Smooth muscle cell (in vitro differentiated cells): ENCODE measurements around the gene STAT3. TPM values are rescaled to one million over a fixed set of nuclear protein-coding genes. Genes with fewer than 3 reads are reported as not detected.

Experiments
- DNase-seq: peaks from one replicate; lab custom pipeline; 2025; ENCODE audit not compliant: unreplicated experiment; lab: John Stamatoyannopoulos, UW
- H2AFZ ChIP-seq: fragments of 200-600 bp; sonication (generic); 2 replicates; pipeline ENCODE4 v1.6.0; 2016; ENCODE audit warnings: antibody characterized with exemption, low read depth, mild to moderate bottlenecking
- H3F3A ChIP-seq: fragments of 200-600 bp; sonication (generic); 2 replicates; pipeline ENCODE4 v1.6.0; 2017; ENCODE audit warnings: antibody characterized with exemption, low read depth
- H3K27ac ChIP-seq: fragments of 200-600 bp; sonication (generic); 2 replicates; pipeline ENCODE4 v1.5.1; 2016; ENCODE audit warnings: low read depth, mild to moderate bottlenecking
- H3K27me3 ChIP-seq: fragments of 200-600 bp; sonication (generic); 2 replicates; pipeline ENCODE4 v1.6.1; 2016; ENCODE audit warnings: low read depth, mild to moderate bottlenecking
- H3K36me3 ChIP-seq: fragments of 200-600 bp; sonication (generic); 2 replicates; pipeline ENCODE4 v1.5.1; 2016; ENCODE audit warnings: low read depth
- H3K4me1 ChIP-seq: fragments of 200-600 bp; sonication (generic); 2 replicates; pipeline ENCODE4 v1.5.1; 2016; ENCODE audit warnings: low read depth
- H3K4me2 ChIP-seq: fragments of 200-600 bp; sonication (generic); 2 replicates; pipeline ENCODE4 v1.6.0; 2016; ENCODE audit warnings: mild to moderate bottlenecking
- H3K4me3 ChIP-seq: fragments of 200-600 bp; sonication (generic); 2 replicates; pipeline ENCODE4 v1.5.1; 2016; ENCODE audit warnings: mild to moderate bottlenecking
- H3K79me2 ChIP-seq: fragments of 200-600 bp; sonication (generic); 2 replicates; pipeline ENCODE4 v1.6.0; 2016; ENCODE audit warnings: low read depth, mild to moderate bottlenecking
- H3K9ac ChIP-seq: fragments of 200-600 bp; sonication (generic); 2 replicates; pipeline ENCODE4 v1.6.0; 2016; ENCODE audit warnings: low read depth
- H3K9me3 ChIP-seq: fragments of 200-600 bp; sonication (generic); replicated peaks from 2 replicates; pipeline ENCODE4 v1.5.1; 2016; ENCODE audit warnings: low read depth
- H4K20me1 ChIP-seq: fragments of 200-600 bp; sonication (generic); 2 replicates; pipeline ENCODE4 v1.6.0; 2016; ENCODE audit warnings: low read depth
- CTCF ChIP-seq: fragments of 200-600 bp; sonication (generic); IDR thresholded peaks from 2 replicates; pipeline ENCODE4 v1.5.1; 2017; ENCODE audit warnings: borderline replicate concordance, mild to moderate bottlenecking, antibody characterized with exemption; ENCODE audit not compliant: insufficient read depth, poor library complexity, severe bottlenecking
- WGBS: methylation state at CpG from one replicate; pipeline ENCODE4 v1.1.7; 2016; ENCODE audit warnings: low lambda C conversion rate; 5-methylcytosine and 5-hydroxymethylcytosine counted together
- polyA plus RNA-seq: library from polyadenylated mRNA; unstranded; fragments of >200 nt; fragmentation: Nextera tagmentation; extraction: Ambion mirVana; gene quantifications from 2 replicates; pipeline ENCODE4 v1.2.1, GENCODE V29; 2016
- total RNA-seq: library from RNA; depleted of rRNA; stranded (reverse); fragments of >200 nt; gene quantifications from 2 replicates; pipeline ENCODE4 v1.2.3, GENCODE V29; 2014

Gene STAT3
- total and polyA plus RNA-seq, 2 experiments from 2014 or later = 85.6 to 87.7 TPM

GRCh38 chr17:42365136-42365535 lies 23.1 kb downstream of the STAT3 start:
- Histone ChIP-seq H3K9me3 (no peaks in the 10 kb centered on the region), H3K4me2 (peak overlapping the region; percentile 12), H3K79me2 (peaks cover 88% of the 10 kb centered on the region), H3K27me3 (no peaks in the 10 kb centered on the region), H3K4me1 (peaks cover 22% of the 10 kb centered on the region), H3F3A (peaks cover 18% of the 10 kb centered on the region), H3K36me3 (no peaks in the 10 kb centered on the region), H4K20me1 (peaks cover 100% of the 10 kb centered on the region), H2AFZ (no peak overlapping the region), H3K4me3 (no peak overlapping the region), H3K27ac (peak overlapping the region; percentile 84), H3K9ac (no peak overlapping the region)
- 19% methylated on average over 9 of the region's 9 CpGs for WGBS
- no peak for DNase-seq
- no peak for TF ChIP-seq CTCF

GRCh38 chr17:42363767-42364585 lies 24.3 kb downstream of the STAT3 start:
- H3K4me2 ChIP-seq = peak overlapping the region; percentile 5
- H3K27ac ChIP-seq = peak overlapping the region; percentile 84
- no peak overlapping the region for H2AFZ ChIP-seq
- no peak for TF ChIP-seq CTCF
- peaks cover 87% of the 10 kb centered on the region for H3K79me2 ChIP-seq
- H3K4me1 ChIP-seq = peaks cover 22% of the 10 kb centered on the region
- H3K9ac ChIP-seq = no peak overlapping the region
- no peaks in the 10 kb centered on the region for H3K27me3 ChIP-seq
- H3K9me3 ChIP-seq = no peaks in the 10 kb centered on the region
- peaks cover 18% of the 10 kb centered on the region for H3F3A ChIP-seq
- peaks cover 100% of the 10 kb centered on the region for H4K20me1 ChIP-seq
- whole genome bisulfite sequencing = 60% methylated on average over 7 of the region's 7 CpGs
- DNase-seq = no peak
- no peak overlapping the region for H3K4me3 ChIP-seq
- no peaks in the 10 kb centered on the region for H3K36me3 ChIP-seq

- no peaks in the 10 kb centered on the region for H3K9me3 ChIP-seq
- TF ChIP-seq CTCF = no peak
- H3F3A ChIP-seq = peaks cover 16% of the 10 kb centered on the region
- H3K79me2 ChIP-seq = peaks cover 87% of the 10 kb centered on the region
- peaks cover 100% of the 10 kb centered on the region for H4K20me1 ChIP-seq
- H3K9ac ChIP-seq = no peak overlapping the region
- WGBS = 76% methylated on average over 1 of the region's 1 CpG
- DNase-seq = no peak
- H2AFZ ChIP-seq = no peak overlapping the region
- peaks cover 22% of the 10 kb centered on the region for H3K4me1 ChIP-seq
- H3K4me3 ChIP-seq = no peak overlapping the region
- no peaks in the 10 kb centered on the region for H3K36me3 ChIP-seq
- H3K27me3 ChIP-seq = no peaks in the 10 kb centered on the region
- H3K27ac ChIP-seq = no peak overlapping the region
- H3K4me2 ChIP-seq = no peak overlapping the region
These were observed 25.0 kb downstream of the STAT3 start for GRCh38 chr17:42363231-42363630.
